Adrenal gland (tissue), 12 donors: ENCODE data around the gene XPC. TPM values are rescaled to one million over a fixed set of nuclear protein-coding genes. Genes with fewer than 3 reads are reported as not detected.
A peak's percentile ranks its signal among the peaks of the same experiment; 100 is the strongest.

Experiments
- DNase-seq, 7 donors: peaks; one replicate each; pipeline ENCODE4 v3.0.0-alpha.2; 2019 to 2020
- H3K27ac ChIP-seq, 5 donors: fragments of 200-600 bp; sonication (generic) in 4 of 5; 1 replicate in 3 of 5; 2 replicates in 2 of 5; pipeline versions ENCODE4 v1.5.1 to v1.8.0; 2016 to 2020; ENCODE audit warnings: mild to moderate bottlenecking in 1 of 5
- H3K27me3 ChIP-seq: fragments of 200-600 bp; 2 replicates; pipeline ENCODE4 v1.8.0; 2021
- H3K36me3 ChIP-seq, 2 donors: fragments of 200-600 bp; replicated peaks in 1 of 2; 1 replicate in 1 of 2; 2 replicates in 1 of 2; pipeline versions ENCODE4 v1.5.1 to v1.8.0; 2018 to 2022
- H3K4me1 ChIP-seq, 2 donors: fragments of 200-600 bp; replicated peaks in 1 of 2; 1 replicate in 1 of 2; 2 replicates in 1 of 2; pipeline versions ENCODE4 v1.5.1 to v1.8.0; 2018 to 2021
- H3K4me3 ChIP-seq, 4 donors: fragments of 200-600 bp; sonication (generic) in 3 of 4; one replicate each; pipeline ENCODE4 v1.5.1; 2016 to 2018
- H3K9me3 ChIP-seq, 3 donors: fragments of 200-600 bp; sonication (generic) in 1 of 3; replicated peaks in 1 of 3; 1 replicate in 2 of 3; 2 replicates in 1 of 3; pipeline versions ENCODE4 v1.5.1 to v1.8.0; 2016 to 2021
- POLR2A ChIP-seq, 2 donors: fragments of 450-650 bp; IDR thresholded peaks; one replicate each; pipeline ENCODE4 v1.6.1; 2017; ENCODE audit warnings: antibody characterized with exemption in 2 of 2, mild to moderate bottlenecking in 2 of 2, moderate library complexity in 1 of 2
- WGBS, 4 donors: extraction: QIAGEN DNeasy Blood & Tissue Kit in 2 of 4; methylation state at CpG; one replicate each; pipeline versions ENCODE4 v1.1.5 to v1.1.7; 2013 to 2017; 5-methylcytosine and 5-hydroxymethylcytosine counted together
- intact Hi-C, 2 donors: fragments of 100-400 bp; cut with DNase I; formaldehyde crosslinking; loops; one replicate each; pipeline versions ENCODE4 v1.14.1 to v1.15.0; 2022 to 2023
- polyA plus RNA-seq, 3 donors: library from polyadenylated mRNA; stranded (reverse); fragments of 200-250 nt in 2 of 3; fragments of 350-450 nt in 1 of 3; fragmentation: Illumina TruSeq in 1 of 3; extraction: RNeasy Lipid Tissue Mini Kit (QIAGEN cat#74804) in 1 of 3; gene quantifications; one replicate each; pipeline ENCODE4 v1.2.3, GENCODE V29; 2013 to 2014
- total RNA-seq, 9 donors: library from RNA; depleted of rRNA in 4 of 9; stranded (reverse); fragments of >200 nt in 4 of 9; fragments of 120-200 nt in 1 of 9; fragmentation: NEBNext Ultra II Directional in 1 of 9; extraction: Animal tissue kit (Norgen Biotek cat#: 25700) in 1 of 9; gene quantifications; one replicate each; pipeline versions ENCODE4 v1.1.0 to v1.2.4, GENCODE V29; 2013 to 2023
- TF ChIP-seq, protein P1 (sequence below), 6 experiments: fragments of 450-650 bp in 4 of 6; fragments of 200-600 bp in 2 of 6; sonication (generic) in 1 of 6; IDR thresholded peaks; 1 replicate in 5 of 6; 2 replicates in 1 of 6; pipeline versions ENCODE4 v1.5.1 to v1.8.0; 2016 to 2021; ENCODE audit warnings: antibody characterized with exemption in 6 of 6, mild to moderate bottlenecking in 2 of 6, moderate library complexity in 1 of 6
- donor health status: healthy with polysubstance abuse.
- donor health status: Bipolar disorder and iron deficiency.
- donor health status: DM: yes; HTN: yes; CAD: no.
- donor health status: DM: no; HTN: no; CAD: no.
- donor health status: DM: no; HTN: no; CAD: no.
- donor health status: DM: yes; HTN: yes; CAD: no.

Gene XPC
- total and polyA plus RNA-seq, 12 donors = 15.6 to 66.5 (median 31.4) TPM

DNA sequence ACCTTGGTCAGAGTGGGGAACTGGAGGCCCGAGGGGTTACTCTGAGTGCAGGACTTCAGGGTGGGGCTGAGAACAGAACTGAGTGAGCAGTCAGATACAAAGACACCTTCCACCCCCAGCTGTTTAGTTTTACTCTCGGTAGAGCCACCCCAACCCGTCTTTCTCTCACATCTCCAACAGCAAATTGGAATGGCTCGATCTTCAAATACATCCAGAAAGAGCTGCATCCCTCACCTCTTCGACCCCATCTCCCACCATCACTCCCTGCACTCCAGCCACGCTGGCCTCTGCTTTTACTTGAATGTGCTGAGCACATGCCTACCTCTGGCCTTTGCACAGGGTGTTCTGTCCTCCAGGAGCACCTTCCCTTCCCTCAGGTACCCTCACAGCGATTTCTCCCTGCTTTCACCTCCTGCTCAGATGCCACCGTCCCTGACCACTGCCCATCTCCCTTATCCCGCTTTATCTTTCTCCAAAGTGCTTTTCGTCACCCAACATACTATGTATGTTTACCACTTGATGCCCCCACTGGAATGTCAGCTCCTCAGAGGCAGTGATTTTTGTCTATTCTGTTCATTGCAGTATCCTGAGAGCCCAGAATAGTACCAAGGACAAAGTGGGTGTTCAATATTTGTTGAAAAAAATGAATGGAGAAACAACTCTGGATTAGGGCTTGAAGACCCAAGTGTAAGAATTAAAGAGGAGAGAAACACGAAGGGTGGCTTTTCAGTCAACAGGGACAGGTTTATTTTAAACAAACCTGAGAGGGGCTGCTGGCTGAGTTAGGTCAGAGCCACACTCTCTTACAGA lies 58.1 kb downstream of the XPC start:
- Histone ChIP-seq H3K9me3 (no peaks in the 10 kb centered on the region), H3K4me1 (peaks cover 10 to 32% of the 10 kb centered on the region in 2 donors), H3K27me3 (no peaks in the 10 kb centered on the region), H3K36me3 (peaks cover 0 to 12% of the 10 kb centered on the region in 2 donors), H3K27ac (no peak overlapping the region), H3K4me3 (no peak overlapping the region)
- peak in 1 of 7 donors; percentile 24 for DNase-seq
- intact Hi-C loops = loop anchor here in 1 of 2 donors (10.0 kb wide), 1 partner anchor 54 kb away; the partner anchor contains the start of genes LSM3 and XPC
- 94 to 96% (median 95%) methylated on average over 11 of the region's 11 CpGs for WGBS, 4 donors
- TF ChIP-seq, protein P1, sequence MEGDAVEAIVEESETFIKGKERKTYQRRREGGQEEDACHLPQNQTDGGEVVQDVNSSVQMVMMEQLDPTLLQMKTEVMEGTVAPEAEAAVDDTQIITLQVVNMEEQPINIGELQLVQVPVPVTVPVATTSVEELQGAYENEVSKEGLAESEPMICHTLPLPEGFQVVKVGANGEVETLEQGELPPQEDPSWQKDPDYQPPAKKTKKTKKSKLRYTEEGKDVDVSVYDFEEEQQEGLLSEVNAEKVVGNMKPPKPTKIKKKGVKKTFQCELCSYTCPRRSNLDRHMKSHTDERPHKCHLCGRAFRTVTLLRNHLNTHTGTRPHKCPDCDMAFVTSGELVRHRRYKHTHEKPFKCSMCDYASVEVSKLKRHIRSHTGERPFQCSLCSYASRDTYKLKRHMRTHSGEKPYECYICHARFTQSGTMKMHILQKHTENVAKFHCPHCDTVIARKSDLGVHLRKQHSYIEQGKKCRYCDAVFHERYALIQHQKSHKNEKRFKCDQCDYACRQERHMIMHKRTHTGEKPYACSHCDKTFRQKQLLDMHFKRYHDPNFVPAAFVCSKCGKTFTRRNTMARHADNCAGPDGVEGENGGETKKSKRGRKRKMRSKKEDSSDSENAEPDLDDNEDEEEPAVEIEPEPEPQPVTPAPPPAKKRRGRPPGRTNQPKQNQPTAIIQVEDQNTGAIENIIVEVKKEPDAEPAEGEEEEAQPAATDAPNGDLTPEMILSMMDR (IDR thresholded peaks at IDR 0.05) = no peak
- TF ChIP-seq POLR2A (IDR thresholded peaks at IDR 0.05) = no peak

DNA sequence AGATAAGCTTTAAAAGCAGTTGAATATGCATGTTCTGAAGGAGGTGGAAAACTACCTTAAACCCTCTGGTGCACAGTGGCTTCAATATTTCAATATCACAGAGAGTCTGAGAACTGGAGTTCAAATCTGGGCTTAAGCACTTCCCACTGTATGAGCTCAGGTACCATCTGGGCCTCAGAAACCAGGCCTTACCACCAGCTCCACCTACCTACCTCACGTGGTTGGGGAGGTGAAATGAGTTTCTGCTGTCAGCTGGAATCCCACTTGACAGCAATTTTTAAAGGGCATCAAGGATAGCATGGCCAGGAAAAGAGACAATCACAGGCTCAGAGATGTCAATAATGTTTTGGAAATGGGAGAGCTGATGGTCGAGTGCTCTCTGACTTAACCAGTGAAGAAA lies 58.8 kb downstream of the XPC start:
- TF ChIP-seq, protein P1 (IDR thresholded peaks at IDR 0.05) = no peak
- no peak for TF ChIP-seq POLR2A (IDR thresholded peaks at IDR 0.05)
- WGBS, 4 donors = 82 to 96% (median 91%) methylated on average over 2 of the region's 2 CpGs

DNA sequence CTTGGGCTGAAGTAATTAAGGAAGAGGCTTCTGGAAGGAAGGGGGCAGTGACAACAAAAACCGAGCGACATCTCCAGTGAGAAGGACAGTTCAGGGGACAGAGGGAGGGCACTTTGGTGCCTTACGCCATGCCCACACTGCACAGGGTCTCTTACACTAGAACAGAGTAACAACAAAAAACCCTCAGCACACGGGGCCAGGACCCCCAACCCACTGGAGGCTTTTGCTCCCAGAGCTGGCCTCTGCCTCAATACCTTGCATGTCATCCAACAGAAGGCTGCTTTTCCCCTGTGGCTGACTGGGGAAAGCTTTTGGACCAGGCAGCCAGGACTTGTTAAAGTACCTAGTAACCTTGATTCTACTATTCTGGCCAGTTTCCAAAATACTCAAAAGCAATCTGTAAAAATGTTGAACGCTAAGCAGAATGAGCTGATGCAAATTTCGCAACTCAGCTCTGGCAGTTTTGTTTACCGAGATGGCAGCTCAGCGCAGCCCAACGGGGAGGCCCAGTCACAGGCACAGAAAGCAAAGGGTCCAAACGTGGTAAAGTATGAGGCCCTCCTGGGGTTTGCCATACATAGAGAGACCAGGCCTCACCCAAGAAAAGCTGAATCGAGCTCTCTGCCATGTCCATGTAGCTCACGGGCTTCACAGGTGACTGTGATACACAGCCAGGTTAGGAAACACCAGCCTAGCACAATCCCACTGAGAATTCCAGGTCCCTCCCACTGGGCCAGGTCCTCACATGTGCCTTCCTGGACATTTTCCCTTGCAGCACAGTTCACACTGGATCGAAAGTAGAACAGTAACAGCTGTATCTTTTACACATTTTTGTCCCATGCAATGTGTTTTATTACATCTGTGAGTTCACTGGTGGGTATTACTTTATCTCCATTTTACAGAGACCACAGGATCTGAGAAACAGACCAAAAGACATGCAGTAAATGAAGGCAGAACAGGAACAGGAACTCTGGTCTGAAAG lies 59.7 kb downstream of the XPC start:
- 45 to 73% (median 50%) methylated on average over 13 of the region's 13 CpGs for WGBS, 4 donors
- peak in 6 of 7 donors; percentile 54 to 77 (median 72) for DNase-seq
- H3K4me3 ChIP-seq = no peak overlapping the region
- H3K27ac ChIP-seq = peak overlapping the region; percentile 3 to 78 (median 52)
- intact Hi-C loops = no loop called here
- peaks cover 0 to 27% of the 10 kb centered on the region in 2 donors for H3K36me3 ChIP-seq
- peaks cover 10 to 28% of the 10 kb centered on the region in 2 donors for H3K4me1 ChIP-seq
- TF ChIP-seq, protein P1 (IDR thresholded peaks at IDR 0.05) = no peak
- TF ChIP-seq POLR2A (IDR thresholded peaks at IDR 0.05) = no peak
- no peaks in the 10 kb centered on the region for H3K27me3 ChIP-seq
- no peaks in the 10 kb centered on the region for H3K9me3 ChIP-seq

More for the DNA sequence above, 58.8 kb downstream of the XPC start:
- peaks cover 0 to 18% of the 10 kb centered on the region in 2 donors for H3K36me3 ChIP-seq
- H3K4me3 ChIP-seq = no peak overlapping the region
- H3K27ac ChIP-seq = peak overlapping the region in 2 of 5 donors; percentile 52 to 78
- no peak for DNase-seq
- intact Hi-C loops = loop anchor here in 1 of 2 donors (10.0 kb wide), 1 partner anchor 55 kb away; the partner anchor contains the start of genes LSM3 and XPC
- no peaks in the 10 kb centered on the region for H3K27me3 ChIP-seq
- H3K4me1 ChIP-seq = peaks cover 10 to 32% of the 10 kb centered on the region in 2 donors
- H3K9me3 ChIP-seq = no peaks in the 10 kb centered on the region
